22Rv1 (cell line): ENCODE results near the gene MID2.
"Not testable (repeated sequence)": the region's sequence is repeated elsewhere in the genome, so short reads cannot be mapped to it uniquely, and the experiment has no call there.

ENCODE experiments used
- H3K27ac ChIP-seq: fragments of 450-650 bp; 2 replicates; pipeline ENCODE4 v1.5.1; 2017
- ZFX ChIP-seq: fragments of 450-650 bp; IDR thresholded peaks from 2 replicates; pipeline ENCODE4 v1.6.1; 2017; ENCODE audit warnings: antibody characterized with exemption, borderline replicate concordance
- TF ChIP-seq, protein P1 (sequence below): fragments of 450-650 bp; IDR thresholded peaks from 2 replicates; pipeline ENCODE4 v1.5.1; 2017; ENCODE audit warnings: mild to moderate bottlenecking

The MID2 gene

GRCh38 chrX:107842715-107843400 lies 17.2 kb downstream of the MID2 start:
- no peak overlapping the region for H3K27ac ChIP-seq
- TF ChIP-seq, protein P1, sequence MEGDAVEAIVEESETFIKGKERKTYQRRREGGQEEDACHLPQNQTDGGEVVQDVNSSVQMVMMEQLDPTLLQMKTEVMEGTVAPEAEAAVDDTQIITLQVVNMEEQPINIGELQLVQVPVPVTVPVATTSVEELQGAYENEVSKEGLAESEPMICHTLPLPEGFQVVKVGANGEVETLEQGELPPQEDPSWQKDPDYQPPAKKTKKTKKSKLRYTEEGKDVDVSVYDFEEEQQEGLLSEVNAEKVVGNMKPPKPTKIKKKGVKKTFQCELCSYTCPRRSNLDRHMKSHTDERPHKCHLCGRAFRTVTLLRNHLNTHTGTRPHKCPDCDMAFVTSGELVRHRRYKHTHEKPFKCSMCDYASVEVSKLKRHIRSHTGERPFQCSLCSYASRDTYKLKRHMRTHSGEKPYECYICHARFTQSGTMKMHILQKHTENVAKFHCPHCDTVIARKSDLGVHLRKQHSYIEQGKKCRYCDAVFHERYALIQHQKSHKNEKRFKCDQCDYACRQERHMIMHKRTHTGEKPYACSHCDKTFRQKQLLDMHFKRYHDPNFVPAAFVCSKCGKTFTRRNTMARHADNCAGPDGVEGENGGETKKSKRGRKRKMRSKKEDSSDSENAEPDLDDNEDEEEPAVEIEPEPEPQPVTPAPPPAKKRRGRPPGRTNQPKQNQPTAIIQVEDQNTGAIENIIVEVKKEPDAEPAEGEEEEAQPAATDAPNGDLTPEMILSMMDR = no peak
- no peak for TF ChIP-seq ZFX

DNA sequence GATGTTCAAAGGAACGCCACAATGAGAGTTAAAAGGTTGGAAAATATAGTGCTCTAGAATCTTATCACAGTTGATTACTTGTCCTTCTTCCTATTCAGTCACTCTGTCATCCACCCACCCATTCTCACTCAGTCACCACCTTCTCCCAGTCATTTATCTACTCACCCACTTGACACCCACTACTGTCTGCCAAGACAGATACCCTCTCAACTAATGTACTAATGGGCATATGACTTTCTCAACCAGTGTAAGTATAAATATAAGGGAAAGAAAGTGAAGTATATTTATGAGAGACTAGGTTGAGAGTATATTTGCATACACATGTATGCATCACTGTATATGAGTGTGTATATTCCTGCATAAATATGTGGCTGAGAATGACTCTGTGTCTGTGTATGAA lies 20.0 kb downstream of the MID2 start:
- TF ChIP-seq, protein P1 = no peak
- no peak overlapping the region for H3K27ac ChIP-seq

GRCh38 chrX:107848591-107848990 lies 22.9 kb downstream of the MID2 start:
- TF ChIP-seq, protein P1 = no peak
- no peak for TF ChIP-seq ZFX
- H3K27ac ChIP-seq = no peak overlapping the region

GRCh38 chrX:107849747-107850421 lies 24.2 kb downstream of the MID2 start:
- TF ChIP-seq, protein P1 = peak; percentile 25; the same call in 1 of the 2 replicates
- no peak for TF ChIP-seq ZFX
- H3K27ac ChIP-seq = no peak overlapping the region

DNA sequence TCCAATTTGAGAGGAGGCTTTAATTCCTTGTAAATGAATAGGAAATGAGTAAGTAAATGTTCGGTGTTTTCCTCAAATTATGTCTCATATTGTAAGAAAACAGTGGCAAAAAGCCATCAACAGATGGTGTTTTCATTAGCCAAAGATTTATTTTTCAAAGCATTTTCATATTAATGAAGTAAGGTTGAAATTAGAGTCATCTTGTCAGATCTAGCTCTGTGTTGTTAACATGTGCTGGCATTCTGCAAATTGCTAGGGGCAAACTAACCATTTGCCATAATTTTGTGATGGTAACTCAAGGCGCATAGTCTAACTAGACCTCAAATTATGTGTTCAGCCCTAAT lies 24.7 kb downstream of the MID2 start:
- no peak for TF ChIP-seq ZFX
- TF ChIP-seq, protein P1 = no peak
- no peak overlapping the region for H3K27ac ChIP-seq

GRCh38 chrX:107851215-107851614 lies 25.5 kb downstream of the MID2 start:
- H3K27ac ChIP-seq = no peak overlapping the region
- no peak for TF ChIP-seq ZFX

DNA sequence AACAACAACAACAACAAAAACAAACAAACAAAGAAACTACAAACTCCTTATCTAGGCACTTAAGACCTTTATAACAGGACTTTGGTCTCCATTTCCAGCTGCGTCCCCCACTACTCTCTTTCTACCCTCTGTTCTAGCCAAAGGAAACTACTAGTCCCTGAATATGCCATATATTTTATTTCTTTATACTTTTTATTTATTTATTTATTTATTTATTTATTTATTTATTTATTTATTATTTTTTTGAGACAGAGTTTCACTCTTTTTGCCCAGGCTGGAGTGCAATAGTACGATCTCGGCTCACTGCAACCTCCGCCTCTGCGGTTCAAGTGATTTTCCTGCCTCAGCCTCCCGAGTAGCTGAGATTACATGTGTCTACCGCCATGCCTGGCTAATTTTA lies 26.0 kb downstream of the MID2 start:
- H3K27ac ChIP-seq = not testable (repeated sequence)

- TF ChIP-seq, protein P1 = no peak
- TF ChIP-seq ZFX = no peak
- H3K27ac ChIP-seq = no peak overlapping the region
Observed at GRCh38 chrX:107856289-107856688, 30.6 kb downstream of the MID2 start.

GRCh38 chrX:107857041-107857440 lies 31.4 kb downstream of the MID2 start:
- not testable (repeated sequence) for H3K27ac ChIP-seq
